Measurements from ENCODE around the gene NLRX1. TPM values are rescaled to one million over a fixed set of nuclear protein-coding genes. Genes with fewer than 3 reads are reported as not detected.
"Not testable (repeated sequence)": the region's sequence is repeated elsewhere in the genome, so short reads cannot be mapped to it uniquely, and the experiment has no call there.

Gene NLRX1
- total RNA-seq, 2 donors from 2014 or later, result 9.3 to 30.7 TPM

- 52 to 55% methylated on average over 6 of the region's 6 CpGs for WGBS, 2 donors
- ATAC-seq, result no peak
- H3K27ac ChIP-seq, result peak overlapping the region in 2 of 4 donors; percentile 41 to 46
- peaks cover 0 to 8% of the 10 kb centered on the region in 2 donors for H3K36me3 ChIP-seq (replicated peaks in 1 of 2; ENCODE audit: insufficient read depth in 1 of 2, low read depth in 2 of 2)
- H3K4me1 ChIP-seq, result peaks cover 32% of the 10 kb centered on the region
- TF ChIP-seq CTCF (IDR thresholded peaks at IDR 0.05) (no peak), POLR2A (IDR thresholded peaks at IDR 0.05) (no peak)
- intact Hi-C loops (cut with DNase I), result no loop called here
- peak in 2 of 4 donors; percentile 18 to 40 for DNase-seq
- no peak overlapping the region for H3K4me3 ChIP-seq
- no peaks in the 10 kb centered on the region for H3K9me3 ChIP-seq
- no peaks in the 10 kb centered on the region for H3K27me3 ChIP-seq
Measured at GRCh38 chr11:119125821-119126220, 42.7 kb upstream of the NLRX1 start.

- 35 to 36% methylated on average over 5 of the region's 5 CpGs for WGBS, 2 donors
Measured at GRCh38 chr11:119126675-119127268, 41.8 kb upstream of the NLRX1 start.

GRCh38 chr11:119130662-119131061, 37.9 kb upstream of the NLRX1 start:
- WGBS, 2 donors, result 75 to 84% methylated on average over 3 of the region's 3 CpGs
- TF ChIP-seq CTCF (IDR thresholded peaks at IDR 0.05) (no peak), POLR2A (IDR thresholded peaks at IDR 0.05) (no peak)
- peaks cover 10 to 31% of the 10 kb centered on the region in 2 donors for H3K36me3 ChIP-seq (replicated peaks in 1 of 2; ENCODE audit: insufficient read depth in 1 of 2, low read depth in 2 of 2)
- no peaks in the 10 kb centered on the region for H3K27me3 ChIP-seq
- H3K4me1 ChIP-seq, result peaks cover 14% of the 10 kb centered on the region
- H3K4me3 ChIP-seq, result no peak overlapping the region
- DNase-seq (no peak), ATAC-seq (no peak)
- no peaks in the 10 kb centered on the region for H3K9me3 ChIP-seq
- intact Hi-C loops (cut with DNase I), result no loop called here
- H3K27ac ChIP-seq, result no peak overlapping the region

More at GRCh38 chr11:119126675-119127268, 41.8 kb upstream of the NLRX1 start:
- Histone ChIP-seq H3K9me3 (no peaks in the 10 kb centered on the region), H3K4me1 (peaks cover 31% of the 10 kb centered on the region), H3K27ac (peak overlapping the region in 2 of 4 donors; percentile 41 to 46), H3K4me3 (no peak overlapping the region), H3K36me3 (replicated peaks in 1 of 2; ENCODE audit: insufficient read depth in 1 of 2, low read depth in 2 of 2) (peaks cover under 1 to 17% of the 10 kb centered on the region in 2 donors), H3K27me3 (no peaks in the 10 kb centered on the region)
- TF ChIP-seq POLR2A (IDR thresholded peaks at IDR 0.05) (no peak), CTCF (IDR thresholded peaks at IDR 0.05) (no peak)
- DNase-seq, result peak in 3 of 4 donors; percentile 35 to 59 (median 40)
- intact Hi-C loops (cut with DNase I), result no loop called here
- peak; percentile 56 for ATAC-seq

- whole genome bisulfite sequencing, 2 donors, result 28 to 46% methylated on average over 4 of the region's 4 CpGs
- no peaks in the 10 kb centered on the region for H3K4me1 ChIP-seq
- H3K36me3 ChIP-seq (replicated peaks in 1 of 2; ENCODE audit: insufficient read depth in 1 of 2, low read depth in 2 of 2), result peaks cover 10 to 31% of the 10 kb centered on the region in 2 donors
- intact Hi-C loops (cut with DNase I), result no loop called here
- no peaks in the 10 kb centered on the region for H3K27me3 ChIP-seq
- no peak overlapping the region for H3K4me3 ChIP-seq
- H3K27ac ChIP-seq, result no peak overlapping the region
- no peaks in the 10 kb centered on the region for H3K9me3 ChIP-seq
- TF ChIP-seq POLR2A (IDR thresholded peaks at IDR 0.05) (no peak), CTCF (IDR thresholded peaks at IDR 0.05) (peak in 6 of 7 experiments; percentile 44 to 62 (median 53))
- DNase-seq, result peak; percentile 42 to 65 (median 56)
- ATAC-seq, result peak; percentile 76
Measured at GRCh38 chr11:119134389-119134978, 34.0 kb upstream of the NLRX1 start.

- H3K4me1 ChIP-seq; H3K36me3 ChIP-seq (replicated peaks in 1 of 2; ENCODE audit: insufficient read depth in 1 of 2, low read depth in 2 of 2); DNase-seq; H3K27me3 ChIP-seq; H3K9me3 ChIP-seq; ATAC-seq; H3K4me3 ChIP-seq; H3K27ac ChIP-seq; intact Hi-C loops (cut with DNase I): not testable (repeated sequence)
- WGBS, 2 donors, result 80 to 84% methylated on average over 10 of the region's 10 CpGs
Measured at GRCh38 chr11:119139276-119139675, 29.2 kb upstream of the NLRX1 start.

All from body of pancreas (tissue), 4 donors.